ENCODE data around the gene ATP2B3. TPM values are rescaled to one million over a fixed set of nuclear protein-coding genes. Genes with fewer than 3 reads are reported as not detected.

The ATP2B3 gene
- total and polyA plus RNA-seq, 2 donors (not counting 3 experiments of a cell fraction or from before 2014, with no cell fraction given): 0.01 to 0.07 TPM

DNA sequence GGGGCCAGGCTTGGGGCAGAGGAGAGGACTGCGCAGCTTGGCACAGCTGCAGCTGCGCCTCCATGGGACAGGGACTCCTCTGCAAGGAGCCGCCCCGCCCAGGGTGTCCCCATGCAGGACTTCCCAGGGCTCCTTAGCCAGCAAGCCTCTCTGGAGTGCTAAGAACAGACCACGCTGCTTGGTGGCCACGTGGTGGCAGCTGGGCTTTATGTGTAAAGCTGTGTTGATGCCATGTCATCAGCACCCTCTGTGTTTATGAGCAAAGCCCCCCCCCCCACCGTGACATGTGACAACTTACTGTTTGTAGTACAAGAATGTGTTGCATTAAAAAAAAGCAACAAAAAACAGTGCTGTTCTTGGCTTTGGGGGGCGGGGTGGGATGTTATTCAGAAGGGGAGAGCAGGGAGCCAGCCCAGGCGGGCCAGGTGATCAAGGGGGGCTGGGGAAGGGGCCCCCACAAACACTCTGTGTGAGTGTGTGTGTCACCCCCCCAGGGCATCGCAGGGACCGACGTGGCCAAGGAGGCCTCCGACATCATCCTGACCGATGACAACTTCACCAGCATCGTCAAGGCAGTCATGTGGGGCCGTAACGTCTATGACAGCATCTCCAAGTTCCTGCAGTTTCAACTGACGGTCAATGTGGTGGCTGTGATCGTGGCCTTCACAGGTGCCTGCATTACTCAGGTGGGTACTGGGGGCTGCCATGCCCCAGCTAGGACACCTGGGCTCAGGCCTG is 40.3 kb downstream of the ATP2B3 start:
- no peaks in the 10 kb centered on the region for H3K79me2 ChIP-seq (ENCODE audit: control insufficient read depth, insufficient read depth, low read length)
- no peak overlapping the region for H3K4me3 ChIP-seq (replicated peaks in 1 of 3; ENCODE audit: insufficient read depth in 1 of 3, low read depth in 1 of 3, low read length in 3 of 3)
- H2AFZ ChIP-seq (ENCODE audit: low read depth, low read length): no peak overlapping the region
- no peaks in the 10 kb centered on the region for H3K27me3 ChIP-seq (ENCODE audit: control insufficient read depth in 2 of 2, insufficient read depth in 2 of 2, low read length in 2 of 2)
- no peaks in the 10 kb centered on the region for H3K4me1 ChIP-seq (ENCODE audit: control insufficient read depth, extremely low read depth, insufficient read depth, low read length)
- no peaks in the 10 kb centered on the region for H4K20me1 ChIP-seq (replicated peaks; ENCODE audit: control insufficient read depth, extremely low read depth, insufficient read depth, low read length)
- intact Hi-C loops (cut with micrococcal nuclease) (no loop called here), dilution Hi-C loops (cut with MboI; ENCODE audit: extremely low pct_ligation_motif_present, low sequenced_read_pairs) (no loop called here)
- FAIRE-seq: no peak
- DNase-seq (ENCODE audit: low read depth, low spot score): no peak
- CTCF ChIA-PET: interaction anchor here (2.0 to 9.1 kb wide), 2 partner anchors 18 to 110 kb away, joined by 7 to 89 read pairs; no protein-coding TSS in a partner anchor
- no peak overlapping the region for H3K4me2 ChIP-seq (ENCODE audit: insufficient read depth, low read length)
- no peaks in the 10 kb centered on the region for H3K9me3 ChIP-seq (replicated peaks; ENCODE audit: control insufficient read depth, insufficient read depth, low read length)
- no peaks in the 10 kb centered on the region for H3K9me1 ChIP-seq (replicated peaks; ENCODE audit: control insufficient read depth, extremely low read depth, insufficient read depth, low read length)
- no TSS peak for BruUV-seq (replicated peaks)
- H3K27ac ChIP-seq (ENCODE audit: insufficient read depth, low read depth, low read length): no peak overlapping the region
- POLR2A ChIA-PET: no interaction called here
- TF ChIP-seq GATA2 (IDR thresholded peaks at IDR 0.05; ENCODE audit: insufficient read depth, insufficient read length, low read depth, low read length): no peak
- no peak for TF ChIP-seq MAX (IDR thresholded peaks at IDR 0.05; ENCODE audit: insufficient read depth, insufficient read length)
- no peak for TF ChIP-seq MYC (IDR thresholded peaks at IDR 0.05; ENCODE audit: low read depth, low read length)
- no peak for TF ChIP-seq POLR2AphosphoS5 (IDR thresholded peaks at IDR 0.05; ENCODE audit: insufficient read depth, low read depth, low read length)
- TF ChIP-seq EZH2 (IDR thresholded peaks at IDR 0.05; ENCODE audit: borderline replicate concordance, low read depth, low read length, severe bottlenecking): no peak
- no peak for TF ChIP-seq JUN (IDR thresholded peaks at IDR 0.05; ENCODE audit: borderline replicate concordance, insufficient read depth, insufficient read length, low read depth)
- no peak for TF ChIP-seq FOS (IDR thresholded peaks at IDR 0.05; ENCODE audit: borderline replicate concordance, insufficient read depth, low read length)
- TF ChIP-seq, protein P1, sequence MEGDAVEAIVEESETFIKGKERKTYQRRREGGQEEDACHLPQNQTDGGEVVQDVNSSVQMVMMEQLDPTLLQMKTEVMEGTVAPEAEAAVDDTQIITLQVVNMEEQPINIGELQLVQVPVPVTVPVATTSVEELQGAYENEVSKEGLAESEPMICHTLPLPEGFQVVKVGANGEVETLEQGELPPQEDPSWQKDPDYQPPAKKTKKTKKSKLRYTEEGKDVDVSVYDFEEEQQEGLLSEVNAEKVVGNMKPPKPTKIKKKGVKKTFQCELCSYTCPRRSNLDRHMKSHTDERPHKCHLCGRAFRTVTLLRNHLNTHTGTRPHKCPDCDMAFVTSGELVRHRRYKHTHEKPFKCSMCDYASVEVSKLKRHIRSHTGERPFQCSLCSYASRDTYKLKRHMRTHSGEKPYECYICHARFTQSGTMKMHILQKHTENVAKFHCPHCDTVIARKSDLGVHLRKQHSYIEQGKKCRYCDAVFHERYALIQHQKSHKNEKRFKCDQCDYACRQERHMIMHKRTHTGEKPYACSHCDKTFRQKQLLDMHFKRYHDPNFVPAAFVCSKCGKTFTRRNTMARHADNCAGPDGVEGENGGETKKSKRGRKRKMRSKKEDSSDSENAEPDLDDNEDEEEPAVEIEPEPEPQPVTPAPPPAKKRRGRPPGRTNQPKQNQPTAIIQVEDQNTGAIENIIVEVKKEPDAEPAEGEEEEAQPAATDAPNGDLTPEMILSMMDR (IDR thresholded peaks at IDR 0.05; ENCODE audit: extremely low read depth in 1 of 2, insufficient read depth in 1 of 2, low read depth in 1 of 2, low read length in 2 of 2): no peak
- TF ChIP-seq POLR2A (IDR thresholded peaks at IDR 0.05; ENCODE audit: low read depth, low read length): no peak
- no peaks in the 10 kb centered on the region for H3K36me3 ChIP-seq (ENCODE audit: control insufficient read depth in 2 of 2, extremely low read depth in 1 of 2, insufficient read depth in 2 of 2, low read length in 2 of 2)
- no peak overlapping the region for H3K9ac ChIP-seq (replicated peaks; ENCODE audit: extremely low read depth, insufficient read depth, low read length)
